UCSD-AML1 (cell line): ENCODE results near the gene NEDD4L.

ENCODE experiments used
- DNase-seq: peaks from one replicate; lab custom pipeline; 2025; ENCODE audit not compliant: unreplicated experiment; lab: John Stamatoyannopoulos, UW

The NEDD4L gene

GRCh38 chr18:58114766-58115165 lies 70.7 kb downstream of the NEDD4L start:
- DNase-seq, result no peak

GRCh38 chr18:58116818-58117217 lies 72.8 kb downstream of the NEDD4L start:
- no peak for DNase-seq

GRCh38 chr18:58117786-58118403 lies 73.9 kb downstream of the NEDD4L start:
- DNase-seq, result no peak

- no peak for DNase-seq
Observed at GRCh38 chr18:58118536-58118935, 74.5 kb downstream of the NEDD4L start.

- DNase-seq, result no peak
Observed at GRCh38 chr18:58119819-58120218, 75.8 kb downstream of the NEDD4L start.

GRCh38 chr18:58124475-58124874 lies 80.4 kb downstream of the NEDD4L start:
- DNase-seq, result no peak

GRCh38 chr18:58125183-58125582 lies 81.2 kb downstream of the NEDD4L start:
- no peak for DNase-seq

GRCh38 chr18:58125756-58126155 lies 81.7 kb downstream of the NEDD4L start:
- DNase-seq, result no peak

- no peak for DNase-seq
Observed at GRCh38 chr18:58128381-58129374, 84.7 kb downstream of the NEDD4L start.

- DNase-seq, result no peak
Observed at GRCh38 chr18:58132595-58133261, 88.7 kb downstream of the NEDD4L start.

- no peak for DNase-seq
Observed at GRCh38 chr18:58135183-58135641, 91.2 kb downstream of the NEDD4L start.

GRCh38 chr18:58135701-58136331 lies 91.8 kb downstream of the NEDD4L start:
- DNase-seq, result peak; percentile 22

GRCh38 chr18:58136879-58137278 lies 92.9 kb downstream of the NEDD4L start:
- DNase-seq, result no peak

- DNase-seq, result no peak
Observed at GRCh38 chr18:58139459-58140386, 95.7 kb downstream of the NEDD4L start.

- no peak for DNase-seq
Observed at GRCh38 chr18:58140387-58141325, 96.6 kb downstream of the NEDD4L start.

- no peak for DNase-seq
Observed at GRCh38 chr18:58143386-58143785, 99.4 kb downstream of the NEDD4L start.

- DNase-seq, result no peak
Observed at GRCh38 chr18:58144106-58144505, 100.1 kb downstream of the NEDD4L start.

GRCh38 chr18:58144671-58145285 lies 100.8 kb downstream of the NEDD4L start:
- no peak for DNase-seq
